Suprapubic skin (tissue), 4 donors: ENCODE measurements around the gene GLIS2. TPM values are rescaled to one million over a fixed set of nuclear protein-coding genes. Genes with fewer than 3 reads are reported as not detected.

Experiments
- DNase-seq, 2 donors: peaks; one replicate each; pipeline ENCODE4 v3.0.0-alpha.2; 2019; ENCODE audit warnings: low spot score in 2 of 2
- H3K27ac ChIP-seq: fragments of 200-600 bp; sonication (generic); one replicate; pipeline ENCODE4 v1.5.1; 2019
- H3K27me3 ChIP-seq: fragments of 200-600 bp; sonication (generic); one replicate; pipeline ENCODE4 v1.5.1; 2019
- H3K36me3 ChIP-seq: fragments of 200-600 bp; sonication (generic); one replicate; pipeline ENCODE4 v1.5.1; 2019
- H3K4me1 ChIP-seq: fragments of 200-600 bp; sonication (generic); one replicate; pipeline ENCODE4 v1.5.1; 2019
- H3K4me3 ChIP-seq: fragments of 200-600 bp; sonication (generic); one replicate; pipeline ENCODE4 v1.5.1; 2019; ENCODE audit warnings: mild to moderate bottlenecking
- H3K9me3 ChIP-seq: fragments of 200-600 bp; sonication (generic); one replicate; pipeline ENCODE4 v1.5.1; 2019
- CTCF ChIP-seq, 2 donors: fragments of 200-600 bp in 1 of 2; fragments of 450-650 bp in 1 of 2; sonication (generic) in 1 of 2; IDR thresholded peaks; one replicate each; pipeline ENCODE4 v1.5.1; 2016 to 2019; ENCODE audit warnings: antibody characterized with exemption in 2 of 2, mild to moderate bottlenecking in 1 of 2, moderate library complexity in 1 of 2
- EP300 ChIP-seq: sonication (generic); formaldehyde crosslinking; IDR thresholded peaks from one replicate; pipeline ENCODE4 v1.6.1; 2017; ENCODE audit warnings: antibody characterized with exemption
- POLR2A ChIP-seq, 2 donors: fragments of 450-650 bp; IDR thresholded peaks; one replicate each; pipeline ENCODE4 v1.6.1; 2017; ENCODE audit warnings: antibody characterized with exemption in 2 of 2, mild to moderate bottlenecking in 2 of 2, moderate library complexity in 2 of 2
- POLR2AphosphoS5 ChIP-seq, 3 donors: sonication (generic); formaldehyde crosslinking; IDR thresholded peaks; one replicate each; pipeline ENCODE4 v1.6.1; 2017; ENCODE audit warnings: antibody characterized with exemption in 3 of 3
- WGBS: methylation state at CpG from one replicate; pipeline ENCODE4 v1.1.5; 2018; 5-methylcytosine and 5-hydroxymethylcytosine counted together
- total RNA-seq, 4 donors: library from RNA; depleted of rRNA; stranded (reverse); fragments of >200 nt; gene quantifications; one replicate each; pipeline ENCODE4 v1.1.0, GENCODE V29; 2016

The GLIS2 gene
- total RNA-seq, 4 donors from 2014 or later: 1.1 to 3.1 (median 2.3) TPM

- Histone ChIP-seq H3K27ac (peak overlapping the region; percentile 87), H3K4me1 (peaks cover 97% of the 10 kb centered on the region), H3K27me3 (no peaks in the 10 kb centered on the region), H3K36me3 (no peaks in the 10 kb centered on the region), H3K9me3 (no peaks in the 10 kb centered on the region), H3K4me3 (peak overlapping the region; percentile 86)
- WGBS: 74% methylated on average over 6 of the region's 10 CpGs
- DNase-seq: peak; percentile 75 to 85
- no peak for TF ChIP-seq POLR2AphosphoS5 (IDR thresholded peaks at IDR 0.05)
- no peak for TF ChIP-seq CTCF (IDR thresholded peaks at IDR 0.05)
- no peak for TF ChIP-seq EP300
- no peak for TF ChIP-seq POLR2A (IDR thresholded peaks at IDR 0.05)
These were observed 56.9 kb downstream of the GLIS2 start for GRCh38 chr16:4372578-4373355.

DNA sequence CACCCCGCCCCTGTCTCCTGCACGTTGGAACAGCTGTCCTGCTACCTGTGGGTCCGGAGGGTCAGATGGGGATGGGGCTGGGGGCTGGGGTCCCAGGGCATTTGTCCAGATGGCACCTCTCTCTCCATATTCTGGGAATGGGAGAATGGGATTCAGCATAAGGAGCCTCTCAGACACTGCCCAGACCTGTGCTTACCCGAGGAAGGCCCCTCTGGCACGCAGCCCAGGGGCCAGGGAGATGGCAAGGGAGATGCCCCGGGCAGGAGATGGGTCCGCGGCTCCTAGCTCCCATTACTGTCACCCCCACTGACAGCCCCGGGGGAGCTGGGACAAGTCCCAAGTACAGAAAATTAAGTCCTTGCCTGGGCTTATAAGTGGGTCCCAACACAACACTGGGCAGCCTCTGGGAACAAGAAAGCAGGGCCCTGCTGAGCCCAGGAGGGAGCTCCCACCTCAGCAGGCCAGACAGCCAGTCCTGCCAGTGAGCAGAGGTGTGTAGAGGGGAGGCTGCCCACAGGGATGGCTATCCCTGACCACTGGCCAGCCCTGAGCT lies 57.6 kb downstream of the GLIS2 start:
- H3K4me3 ChIP-seq: peak overlapping the region; percentile 86
- H3K4me1 ChIP-seq: peaks cover 97% of the 10 kb centered on the region
- no peak for TF ChIP-seq EP300
- TF ChIP-seq POLR2AphosphoS5 (IDR thresholded peaks at IDR 0.05): no peak
- no peaks in the 10 kb centered on the region for H3K36me3 ChIP-seq
- WGBS: 20% methylated on average over 1 of the region's 9 CpGs
- H3K9me3 ChIP-seq: no peaks in the 10 kb centered on the region
- peak overlapping the region; percentile 87 for H3K27ac ChIP-seq
- no peaks in the 10 kb centered on the region for H3K27me3 ChIP-seq
- DNase-seq: peak; percentile 69 to 80

DNA sequence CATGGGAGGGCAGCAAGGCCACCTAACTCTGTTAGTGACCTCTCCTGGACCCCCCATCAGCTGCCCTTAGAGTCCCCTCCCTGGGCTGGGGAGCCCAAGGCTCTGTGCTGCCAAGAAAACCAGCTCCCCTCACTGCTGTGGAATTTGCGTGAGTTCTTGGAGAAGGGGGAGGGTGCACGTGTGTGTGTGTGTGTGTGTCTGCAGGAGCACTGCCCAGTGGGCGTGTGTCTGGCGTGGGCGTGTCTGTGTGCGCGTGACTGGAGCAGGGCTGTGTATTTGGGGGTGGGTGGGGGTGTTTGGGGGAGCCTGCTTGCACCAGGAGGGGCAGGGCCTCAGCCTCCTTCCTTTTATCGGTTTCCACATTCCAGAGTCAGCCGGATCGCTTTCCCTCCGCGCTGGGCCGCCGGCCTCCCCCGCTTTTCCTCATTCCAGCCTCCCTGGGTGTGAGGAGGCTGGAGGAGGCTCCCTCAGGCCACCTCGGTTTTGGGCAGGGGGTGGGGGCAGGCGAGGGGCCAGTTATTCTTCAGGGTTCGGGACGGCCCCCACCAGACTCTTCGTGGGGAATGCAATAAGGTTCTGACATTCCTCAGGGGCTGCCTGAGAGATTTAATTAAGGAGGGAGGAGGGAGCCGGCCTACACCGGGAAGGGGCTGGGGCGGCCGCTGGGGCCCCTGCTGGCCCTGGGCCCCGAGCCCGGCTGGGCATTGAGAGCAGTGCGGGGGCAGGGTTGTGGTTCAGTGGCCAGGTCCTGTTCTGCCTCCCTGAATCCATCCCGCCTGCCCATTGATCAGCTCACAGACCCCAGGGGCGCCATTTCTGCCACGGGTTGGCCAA lies 58.3 kb downstream of the GLIS2 start:
- Histone ChIP-seq H3K9me3 (no peaks in the 10 kb centered on the region), H3K36me3 (no peaks in the 10 kb centered on the region), H3K27me3 (no peaks in the 10 kb centered on the region), H3K4me3 (peak overlapping the region; percentile 86), H3K4me1 (peaks cover 96% of the 10 kb centered on the region), H3K27ac (peak overlapping the region; percentile 87)
- TF ChIP-seq CTCF (IDR thresholded peaks at IDR 0.05): no peak
- no peak for TF ChIP-seq EP300
- peak in 2 of 3 donors; percentile 44 to 71 for TF ChIP-seq POLR2AphosphoS5 (IDR thresholded peaks at IDR 0.05)
- TF ChIP-seq POLR2A (IDR thresholded peaks at IDR 0.05): peak in 1 of 2 donors; percentile 34
- WGBS: 25% methylated on average over 15 of the region's 30 CpGs
- peak; percentile 90 to 92 for DNase-seq

DNA sequence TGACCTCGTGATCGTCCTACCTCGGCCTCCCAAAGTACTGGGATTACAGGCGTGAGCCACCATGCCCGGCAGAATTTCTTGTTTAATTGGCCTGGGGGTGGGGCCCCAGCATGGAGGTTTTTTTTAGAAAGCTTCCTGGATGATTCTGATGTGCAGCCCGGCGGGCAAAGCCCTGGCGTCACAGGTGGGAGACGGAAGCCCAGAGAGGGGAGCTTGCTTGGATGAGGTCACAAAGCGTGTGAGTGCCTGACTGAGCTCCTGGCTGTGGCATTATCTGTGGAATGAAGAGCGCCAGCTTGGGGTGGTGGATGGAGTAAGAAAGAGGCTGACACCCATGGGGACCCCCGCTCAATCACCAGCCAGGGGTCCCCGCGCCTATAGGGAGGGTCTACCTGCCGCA lies 59.9 kb downstream of the GLIS2 start:
- no peak for DNase-seq
- H3K4me1 ChIP-seq: peaks cover 89% of the 10 kb centered on the region

More for the DNA sequence above, 59.9 kb downstream of the GLIS2 start:
- H3K27me3 ChIP-seq: no peaks in the 10 kb centered on the region
- 71% methylated on average over 12 of the region's 15 CpGs for WGBS
- no peaks in the 10 kb centered on the region for H3K9me3 ChIP-seq
- TF ChIP-seq EP300 (no peak), POLR2A (IDR thresholded peaks at IDR 0.05) (no peak), POLR2AphosphoS5 (IDR thresholded peaks at IDR 0.05) (no peak), CTCF (IDR thresholded peaks at IDR 0.05) (no peak)
- H3K36me3 ChIP-seq: peaks cover 3% of the 10 kb centered on the region
- H3K4me3 ChIP-seq: peak overlapping the region; percentile 26
- H3K27ac ChIP-seq: peak overlapping the region; percentile 87
